EH (cell line): ENCODE data around the gene C1QTNF8.
"Not testable (repeated sequence)": the region's sequence is repeated elsewhere in the genome, so short reads cannot be mapped to it uniquely, and the experiment has no call there.

Experiments used
- DNase-seq: peaks from one replicate; pipeline ENCODE4 v3.0.0-alpha.2; 2015; ENCODE audit warnings: low read depth

The C1QTNF8 gene

GRCh38 chr16:1093284-1094123, 2.5 kb downstream of the C1QTNF8 start:
- DNase-seq: no peak

GRCh38 chr16:1092685-1093283, 3.3 kb downstream of the C1QTNF8 start:
- not testable (repeated sequence) for DNase-seq

GRCh38 chr16:1091992-1092552, 4.0 kb downstream of the C1QTNF8 start:
- no peak for DNase-seq

- no peak for DNase-seq
Measured at GRCh38 chr16:1090620-1091587, 5.1 kb downstream of the C1QTNF8 start.

- no peak for DNase-seq
Measured at GRCh38 chr16:1089822-1090619, 6.0 kb downstream of the C1QTNF8 start.

GRCh38 chr16:1089439-1089821, 6.6 kb downstream of the C1QTNF8 start:
- DNase-seq: no peak

- no peak for DNase-seq
Measured at GRCh38 chr16:1088295-1089170, 7.5 kb downstream of the C1QTNF8 start.

- DNase-seq: not testable (repeated sequence)
Measured at GRCh38 chr16:1086443-1086842, 9.6 kb downstream of the C1QTNF8 start.

- DNase-seq: no peak
Measured at GRCh38 chr16:1084971-1085370, 11.1 kb downstream of the C1QTNF8 start.

GRCh38 chr16:1082952-1083675, 12.9 kb downstream of the C1QTNF8 start:
- DNase-seq: no peak

GRCh38 chr16:1082266-1082951, 13.6 kb downstream of the C1QTNF8 start:
- DNase-seq: peak; percentile 24

- DNase-seq: no peak
Measured at GRCh38 chr16:1081734-1082265, 14.2 kb downstream of the C1QTNF8 start.

GRCh38 chr16:1080801-1081733, 15.0 kb downstream of the C1QTNF8 start:
- DNase-seq: no peak

- DNase-seq: no peak
Measured at GRCh38 chr16:1079786-1080525, 16.1 kb downstream of the C1QTNF8 start.

GRCh38 chr16:1079341-1079740, 16.7 kb downstream of the C1QTNF8 start:
- no peak for DNase-seq

- DNase-seq: no peak
Measured at GRCh38 chr16:1078579-1079021, 17.4 kb downstream of the C1QTNF8 start.
